Mucosa of stomach (tissue), 1 donor: ENCODE measurements around the gene PKNOX2.
"Not testable (repeated sequence)": the region's sequence is repeated elsewhere in the genome, so short reads cannot be mapped to it uniquely, and the experiment has no call there.

Experiments
- H3K27me3 ChIP-seq: one replicate; pipeline ENCODE4 v1.7.0; 2013; ENCODE audit warnings: mild to moderate bottlenecking, low read length; ENCODE audit not compliant: control insufficient read depth, insufficient read depth
- H3K36me3 ChIP-seq: one replicate; pipeline ENCODE4 v1.7.0; 2013; ENCODE audit warnings: low read length; ENCODE audit not compliant: control insufficient read depth, insufficient read depth
- H3K4me1 ChIP-seq: one replicate; pipeline ENCODE4 v1.7.0; 2013; ENCODE audit warnings: mild to moderate bottlenecking, low read length; ENCODE audit not compliant: control insufficient read depth, insufficient read depth
- H3K4me3 ChIP-seq: one replicate; pipeline ENCODE4 v1.7.0; 2013; ENCODE audit warnings: low read length
- H3K9ac ChIP-seq: one replicate; pipeline ENCODE4 v1.7.0; 2013; ENCODE audit warnings: mild to moderate bottlenecking, low read length, moderate library complexity
- H3K9me3 ChIP-seq: one replicate; pipeline ENCODE4 v1.7.0; 2013; ENCODE audit warnings: mild to moderate bottlenecking, low read length, moderate library complexity; ENCODE audit not compliant: control insufficient read depth
- donor health status: Pancreatic carcinoma.

The PKNOX2 gene

DNA sequence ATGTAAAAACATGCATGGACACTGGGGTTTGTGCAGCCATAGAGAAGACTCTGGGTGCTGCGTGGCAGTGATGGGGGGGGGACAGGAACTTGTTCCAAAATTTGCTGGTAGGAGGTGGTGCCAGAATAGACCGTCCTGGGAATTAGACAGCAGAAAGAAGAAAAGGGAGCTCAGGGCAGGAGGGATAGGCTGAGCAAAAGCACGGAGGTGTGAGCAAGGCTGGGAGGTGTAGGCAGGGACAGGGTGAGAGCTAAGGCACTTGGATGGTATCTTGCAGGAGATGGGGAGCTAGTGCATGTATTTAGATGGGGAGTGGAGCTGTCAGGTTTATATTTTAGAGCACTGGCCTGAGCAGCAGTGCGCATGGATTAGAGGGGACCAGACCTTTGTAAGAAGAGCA lies 53.8 kb downstream of the PKNOX2 start:
- no peaks in the 10 kb centered on the region for H3K9me3 ChIP-seq
- no peaks in the 10 kb centered on the region for H3K4me1 ChIP-seq

DNA sequence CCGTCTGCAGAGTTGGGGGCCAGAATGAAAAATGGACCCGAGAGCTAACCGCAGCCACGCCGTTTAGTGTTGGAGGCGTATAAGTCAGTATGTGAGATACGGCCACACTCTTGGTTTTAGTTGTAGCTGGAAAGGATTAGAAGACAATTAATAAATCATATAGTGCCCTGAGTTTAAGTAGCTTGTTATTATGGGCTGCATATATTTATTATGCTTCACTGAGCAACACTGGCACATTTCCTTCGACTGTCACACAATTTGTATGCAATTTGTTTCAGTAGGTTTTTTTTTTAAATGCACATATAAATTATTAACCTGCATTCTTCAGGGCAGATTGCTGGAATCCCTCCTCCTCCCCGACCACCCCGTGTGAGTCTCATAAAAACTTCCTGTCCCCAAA lies 56.9 kb downstream of the PKNOX2 start:
- H3K9ac ChIP-seq: no peak overlapping the region
- no peak overlapping the region for H3K4me3 ChIP-seq
- no peaks in the 10 kb centered on the region for H3K36me3 ChIP-seq
- no peaks in the 10 kb centered on the region for H3K9me3 ChIP-seq
- H3K27me3 ChIP-seq: no peaks in the 10 kb centered on the region
- no peaks in the 10 kb centered on the region for H3K4me1 ChIP-seq

More for the DNA sequence above, 53.8 kb downstream of the PKNOX2 start:
- Histone ChIP-seq H3K27me3 (no peaks in the 10 kb centered on the region), H3K9ac (no peak overlapping the region), H3K4me3 (no peak overlapping the region), H3K36me3 (no peaks in the 10 kb centered on the region)

DNA sequence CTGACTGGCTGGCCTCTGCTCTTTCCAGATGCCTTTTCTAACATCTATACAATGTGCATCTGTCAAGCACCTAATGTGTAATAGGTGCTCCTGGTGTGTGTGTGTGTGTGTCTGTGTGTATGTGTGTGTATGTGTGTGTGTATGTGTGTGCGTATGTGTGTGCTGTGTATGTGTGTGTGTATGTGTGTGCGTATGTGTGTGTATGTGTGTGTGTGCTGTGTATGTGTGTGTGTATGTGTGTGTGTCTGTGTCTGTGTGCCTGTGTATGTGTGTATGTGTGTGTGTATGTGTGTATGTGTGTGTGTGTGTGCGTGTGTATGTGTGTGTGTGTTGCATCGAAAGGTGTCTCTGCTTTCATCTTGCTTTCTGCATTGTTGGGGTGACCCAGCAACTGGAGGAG lies 57.9 kb downstream of the PKNOX2 start:
- Histone ChIP-seq H3K27me3 (no peaks in the 10 kb centered on the region), H3K36me3 (no peaks in the 10 kb centered on the region), H3K4me1 (no peaks in the 10 kb centered on the region), H3K9me3 (no peaks in the 10 kb centered on the region), H3K4me3 (no peak overlapping the region), H3K9ac (no peak overlapping the region)

DNA sequence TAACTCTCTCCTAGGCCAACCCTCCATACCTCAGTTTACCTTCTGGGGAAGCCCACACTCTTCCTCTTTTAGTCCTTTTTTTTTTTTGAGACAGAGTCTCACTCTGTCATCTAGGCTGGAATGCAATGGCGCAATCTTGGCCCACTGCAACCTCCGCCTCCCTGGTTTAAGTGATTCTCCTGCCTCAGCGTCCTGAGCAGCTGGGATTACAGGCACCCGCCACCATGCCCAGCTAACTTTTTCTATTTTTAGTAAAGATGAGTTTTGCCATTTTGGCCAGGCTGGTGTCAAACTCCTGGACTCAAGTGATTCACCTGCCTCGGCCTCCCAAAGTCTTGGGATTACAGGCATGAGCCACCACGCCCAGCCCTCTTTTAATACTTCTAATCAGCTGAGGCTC lies 58.6 kb downstream of the PKNOX2 start:
- not testable (repeated sequence) for H3K4me3 ChIP-seq, H3K9me3 ChIP-seq, H3K4me1 ChIP-seq, H3K36me3 ChIP-seq, H3K27me3 ChIP-seq, H3K9ac ChIP-seq

DNA sequence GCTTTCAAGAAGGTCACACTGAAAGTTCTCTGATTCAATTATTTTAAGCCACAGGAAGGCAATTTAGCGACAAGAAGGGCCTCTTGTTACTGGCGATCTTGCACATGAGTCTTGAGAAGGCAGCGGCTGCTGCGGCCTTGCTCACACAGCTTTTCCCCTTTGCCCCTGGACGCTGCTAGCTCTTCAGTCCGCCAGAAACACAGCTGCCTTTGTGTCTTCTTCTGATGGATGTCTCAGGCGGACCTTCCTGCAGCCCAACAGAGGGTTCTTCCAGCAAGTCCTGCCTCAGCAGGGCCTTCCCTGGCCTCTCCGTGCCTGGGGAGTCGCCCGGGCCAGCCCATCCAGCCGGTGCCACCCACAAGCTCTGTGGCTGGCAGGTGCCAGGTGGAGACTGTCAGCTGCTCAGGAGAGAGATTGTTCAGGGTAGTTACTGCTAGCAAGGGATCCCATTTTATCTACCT lies 59.4 kb downstream of the PKNOX2 start:
- no peaks in the 10 kb centered on the region for H3K4me1 ChIP-seq
- no peaks in the 10 kb centered on the region for H3K27me3 ChIP-seq
- H3K4me3 ChIP-seq: no peak overlapping the region
- H3K9me3 ChIP-seq: no peaks in the 10 kb centered on the region
- no peak overlapping the region for H3K9ac ChIP-seq
- H3K36me3 ChIP-seq: no peaks in the 10 kb centered on the region

DNA sequence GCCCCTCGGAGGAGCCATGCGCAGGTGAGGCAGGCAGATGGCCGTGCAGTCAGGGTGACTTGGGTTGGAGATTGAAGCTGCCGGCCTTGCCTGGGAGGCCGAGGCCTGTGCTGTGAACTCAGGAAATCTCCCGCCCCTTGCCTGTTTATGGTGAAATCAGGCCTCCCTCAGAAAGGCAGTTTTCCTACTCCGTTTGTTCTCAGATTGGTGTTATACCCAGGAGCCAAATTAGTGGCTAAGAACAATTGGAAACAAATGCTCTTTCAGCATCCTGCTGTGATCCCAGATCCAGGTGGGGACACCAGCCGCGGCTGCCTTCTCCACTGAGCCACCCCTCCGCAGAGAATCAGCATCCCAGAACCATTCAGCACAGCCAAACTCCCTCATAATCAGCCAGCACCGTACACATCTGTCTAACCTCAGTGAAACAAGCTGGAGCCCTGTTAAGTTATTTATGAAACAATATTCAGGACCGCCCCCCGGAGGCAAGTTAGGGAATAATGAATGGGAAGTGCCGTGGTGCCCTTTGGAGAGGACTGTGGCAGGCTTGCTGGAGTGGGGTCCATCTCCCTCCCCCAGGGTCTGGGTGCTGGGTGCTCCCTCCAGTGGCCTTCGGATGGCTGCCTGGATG lies 60.0 kb downstream of the PKNOX2 start:
- Histone ChIP-seq H3K4me1 (no peaks in the 10 kb centered on the region), H3K9ac (no peak overlapping the region)

DNA sequence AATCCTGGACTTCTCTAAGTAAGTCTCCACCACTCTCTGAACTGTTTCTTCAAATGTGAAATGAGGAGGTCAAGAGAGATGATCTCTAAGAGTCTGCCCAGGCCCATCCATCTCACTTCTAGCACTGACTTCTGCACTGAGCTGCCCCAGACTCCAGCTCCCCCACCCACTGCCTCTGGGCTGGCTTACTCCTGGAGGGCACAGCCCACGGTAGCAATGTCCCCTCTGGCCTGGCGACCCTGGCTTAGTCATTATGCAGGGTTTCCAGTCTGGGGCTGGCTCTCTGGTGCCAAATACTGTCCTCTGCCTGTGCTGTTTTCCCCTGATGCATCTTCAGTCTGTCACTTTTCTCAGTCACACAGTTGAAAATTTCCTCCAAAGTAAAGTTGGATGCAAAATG lies 60.9 kb downstream of the PKNOX2 start:
- no peaks in the 10 kb centered on the region for H3K27me3 ChIP-seq
- no peak overlapping the region for H3K4me3 ChIP-seq
- no peaks in the 10 kb centered on the region for H3K4me1 ChIP-seq
- no peaks in the 10 kb centered on the region for H3K9me3 ChIP-seq
- no peak overlapping the region for H3K9ac ChIP-seq
- H3K36me3 ChIP-seq: no peaks in the 10 kb centered on the region

More for the DNA sequence above, 60.0 kb downstream of the PKNOX2 start:
- H3K9me3 ChIP-seq: no peaks in the 10 kb centered on the region
- H3K36me3 ChIP-seq: no peaks in the 10 kb centered on the region
- H3K27me3 ChIP-seq: no peaks in the 10 kb centered on the region
- no peak overlapping the region for H3K4me3 ChIP-seq

DNA sequence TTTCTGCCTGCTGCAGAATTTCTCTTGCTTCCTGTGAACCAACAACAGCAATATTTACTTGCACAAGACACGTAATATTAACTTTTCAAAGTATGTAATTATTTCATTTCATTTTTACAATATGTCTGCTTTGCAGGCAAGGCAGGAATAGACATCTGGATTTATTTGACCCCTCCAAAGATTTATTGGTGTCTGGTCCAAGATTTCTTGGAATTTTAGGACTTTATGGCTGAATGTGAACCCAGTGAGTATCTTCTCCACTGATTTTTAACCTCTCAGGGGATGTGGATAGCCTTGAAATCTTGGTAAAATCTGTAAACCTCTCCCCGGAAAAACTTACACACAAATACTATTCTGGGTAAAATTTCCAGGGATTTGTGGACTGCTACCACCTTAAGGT lies 61.5 kb downstream of the PKNOX2 start:
- no peak overlapping the region for H3K9ac ChIP-seq
- H3K36me3 ChIP-seq: no peaks in the 10 kb centered on the region
- H3K4me3 ChIP-seq: no peak overlapping the region
- H3K4me1 ChIP-seq: no peaks in the 10 kb centered on the region
- no peaks in the 10 kb centered on the region for H3K9me3 ChIP-seq
- no peaks in the 10 kb centered on the region for H3K27me3 ChIP-seq

DNA sequence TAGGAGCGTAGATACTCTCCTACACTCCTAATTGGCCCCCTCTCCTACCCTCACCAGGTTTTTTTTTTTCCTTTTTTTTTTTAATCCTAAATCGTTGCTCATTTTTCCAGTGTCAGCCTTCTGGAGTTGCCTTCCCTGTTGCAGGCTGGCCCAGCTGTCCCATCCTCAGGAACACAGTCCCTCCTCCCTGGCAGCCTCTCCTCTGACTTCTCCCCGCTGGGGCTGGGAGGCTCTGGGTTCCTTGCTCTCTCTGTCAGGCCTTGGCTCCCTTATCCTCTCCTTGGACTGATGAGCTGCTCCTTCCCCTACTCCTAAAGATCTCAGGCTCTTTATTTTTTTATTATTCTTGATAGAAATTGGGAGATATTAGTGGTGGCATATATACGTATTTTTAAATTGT lies 62.2 kb downstream of the PKNOX2 start:
- H3K9me3 ChIP-seq: no peaks in the 10 kb centered on the region
- H3K9ac ChIP-seq: no peak overlapping the region
- H3K36me3 ChIP-seq: no peaks in the 10 kb centered on the region
- no peaks in the 10 kb centered on the region for H3K27me3 ChIP-seq
- H3K4me3 ChIP-seq: no peak overlapping the region
- H3K4me1 ChIP-seq: no peaks in the 10 kb centered on the region

DNA sequence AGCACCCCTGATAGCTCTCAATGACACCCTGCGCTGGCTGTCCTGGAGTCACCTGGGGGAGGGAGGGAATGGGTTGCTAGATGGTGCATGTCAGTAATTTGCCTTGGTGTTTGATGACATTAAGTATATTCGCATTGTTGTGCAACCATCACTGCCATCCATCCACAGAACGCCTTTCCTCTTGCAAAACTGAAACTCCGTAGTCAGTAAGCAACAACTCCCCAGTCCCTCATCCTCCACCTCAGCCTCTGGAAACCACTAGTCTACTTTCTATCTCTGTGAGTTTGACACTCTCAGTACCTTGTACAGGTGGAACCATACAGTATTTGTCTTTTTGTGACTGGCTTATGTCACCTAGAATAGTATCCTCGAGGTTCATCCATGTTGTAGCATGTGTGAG lies 62.6 kb downstream of the PKNOX2 start:
- H3K4me3 ChIP-seq: no peak overlapping the region
- H3K36me3 ChIP-seq: no peaks in the 10 kb centered on the region
- H3K9ac ChIP-seq: no peak overlapping the region

DNA sequence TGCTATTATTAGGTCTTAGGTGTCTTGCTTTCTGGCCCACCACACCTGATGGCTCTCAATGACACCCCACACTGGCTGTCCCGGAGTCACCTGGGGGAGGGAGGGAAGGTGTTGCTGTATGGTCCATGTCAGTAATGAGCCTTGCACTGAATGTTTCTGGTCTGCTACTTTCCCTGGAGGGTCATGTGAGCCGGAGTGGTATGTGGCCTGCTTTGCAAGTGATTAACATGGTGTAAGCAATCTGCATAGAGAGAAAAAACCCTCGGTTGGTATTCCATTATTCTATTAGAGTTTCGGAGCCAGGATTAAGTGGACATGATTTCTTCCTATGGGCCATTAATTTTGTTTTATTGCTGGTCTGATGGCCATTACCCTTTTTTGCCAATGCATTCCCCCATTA lies 63.9 kb downstream of the PKNOX2 start:
- Histone ChIP-seq H3K4me3 (no peak overlapping the region), H3K36me3 (no peaks in the 10 kb centered on the region), H3K9me3 (no peaks in the 10 kb centered on the region), H3K9ac (no peak overlapping the region), H3K27me3 (no peaks in the 10 kb centered on the region), H3K4me1 (no peaks in the 10 kb centered on the region)

More for the DNA sequence above, 62.6 kb downstream of the PKNOX2 start:
- no peaks in the 10 kb centered on the region for H3K4me1 ChIP-seq
- H3K9me3 ChIP-seq: no peaks in the 10 kb centered on the region
- H3K27me3 ChIP-seq: no peaks in the 10 kb centered on the region

DNA sequence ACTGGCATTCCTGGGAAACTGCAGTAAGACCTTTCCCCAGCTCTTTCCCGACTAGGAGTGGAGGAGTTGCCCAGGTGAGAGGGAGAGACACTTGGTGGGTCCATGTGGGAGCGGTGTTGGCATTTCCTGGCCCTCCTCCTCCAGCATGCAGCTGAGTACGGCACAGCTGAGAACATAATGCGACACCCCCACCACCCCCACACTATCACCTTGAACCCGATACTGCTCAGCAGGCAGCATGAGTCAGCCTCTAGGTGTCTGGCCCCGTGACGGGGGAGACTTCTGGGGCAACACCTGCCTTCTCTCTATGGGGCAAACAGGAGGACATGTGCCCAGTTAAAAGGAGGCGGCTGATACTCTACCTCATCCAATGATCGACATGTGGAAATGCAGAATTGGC lies 64.4 kb downstream of the PKNOX2 start:
- no peaks in the 10 kb centered on the region for H3K27me3 ChIP-seq
- no peaks in the 10 kb centered on the region for H3K4me1 ChIP-seq
- H3K4me3 ChIP-seq: no peak overlapping the region
- H3K9ac ChIP-seq: no peak overlapping the region
- H3K9me3 ChIP-seq: no peaks in the 10 kb centered on the region
- no peaks in the 10 kb centered on the region for H3K36me3 ChIP-seq

DNA sequence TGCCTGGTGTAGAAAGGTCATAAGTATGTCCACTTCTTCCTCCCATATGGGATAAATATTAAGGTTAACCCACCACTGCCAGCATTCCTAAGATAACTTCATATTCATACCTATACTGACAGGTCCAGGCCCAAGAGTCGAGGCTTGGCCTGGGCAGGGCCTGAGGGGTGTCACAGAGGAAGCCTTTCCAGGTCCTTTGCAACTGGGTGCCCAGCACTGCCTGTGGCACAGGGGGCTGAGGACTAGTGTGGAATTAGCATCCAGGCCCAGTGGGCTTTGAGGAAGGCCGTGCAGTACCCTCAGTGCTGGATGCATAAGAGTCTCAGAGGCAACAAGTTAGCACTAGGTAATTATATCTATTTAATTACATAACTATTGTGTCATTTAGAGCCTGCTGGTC lies 65.4 kb downstream of the PKNOX2 start:
- Histone ChIP-seq H3K4me3 (no peak overlapping the region), H3K4me1 (no peaks in the 10 kb centered on the region), H3K9ac (no peak overlapping the region), H3K9me3 (no peaks in the 10 kb centered on the region), H3K27me3 (no peaks in the 10 kb centered on the region), H3K36me3 (no peaks in the 10 kb centered on the region)
